GM20431 (cell line): ENCODE measurements around the gene TAF7L.
"Not testable (repeated sequence)": the region's sequence is repeated elsewhere in the genome, so short reads cannot be mapped to it uniquely, and the experiment has no call there.

Source experiments
- in situ Hi-C: fragments of 300-500 bp; cut with MseI, MboI; formaldehyde crosslinking; loops from one replicate; pipeline ENCODE4 v1.15.0; 2020; ENCODE audit warnings: low sequenced_read_pairs; ENCODE audit not compliant: unreplicated experiment

The TAF7L gene

GRCh38 chrX:101290957-101291603, at the start of gene TAF7L:
Gene TAF7L (minus strand): TSS chrX:101291334. CDS start chrX:101287543, 3,791 bp downstream.
- in situ Hi-C loops: no loop called here

- in situ Hi-C loops: no loop called here
These were observed 46.7 kb upstream of the TAF7L start for GRCh38 chrX:101337776-101338271.

- in situ Hi-C loops: not testable (repeated sequence)
These were observed 43.2 kb upstream of the TAF7L start for GRCh38 chrX:101334310-101334709.

- in situ Hi-C loops: not testable (repeated sequence)
These were observed 35.5 kb upstream of the TAF7L start for GRCh38 chrX:101326600-101326999.

- in situ Hi-C loops: no loop called here
These were observed 12.7 kb upstream of the TAF7L start for GRCh38 chrX:101303790-101304189.

GRCh38 chrX:101295603-101296002, 4.5 kb upstream of the TAF7L start:
- in situ Hi-C loops: not testable (repeated sequence)

- in situ Hi-C loops: no loop called here
These were observed 3.7 kb downstream of the TAF7L start for GRCh38 chrX:101287402-101287801.

- in situ Hi-C loops: no loop called here
These were observed 14.9 kb downstream of the TAF7L start for GRCh38 chrX:101276238-101276637.

GRCh38 chrX:101274198-101274597, 16.9 kb downstream of the TAF7L start:
- in situ Hi-C loops: no loop called here

GRCh38 chrX:101265869-101266428, 25.2 kb downstream of the TAF7L start:
- in situ Hi-C loops: no loop called here

GRCh38 chrX:101263766-101264165, 27.4 kb downstream of the TAF7L start:
- in situ Hi-C loops: no loop called here

GRCh38 chrX:101262590-101262989, 28.5 kb downstream of the TAF7L start:
- in situ Hi-C loops: no loop called here

- in situ Hi-C loops: no loop called here
These were observed 30.7 kb downstream of the TAF7L start for GRCh38 chrX:101260435-101260834.

GRCh38 chrX:101258259-101258581, 32.9 kb downstream of the TAF7L start:
- in situ Hi-C loops: no loop called here

GRCh38 chrX:101257448-101258258, 33.5 kb downstream of the TAF7L start:
- in situ Hi-C loops: no loop called here

- in situ Hi-C loops: no loop called here
These were observed 38.5 kb downstream of the TAF7L start for GRCh38 chrX:101252634-101253033.

GRCh38 chrX:101241531-101241930, 49.6 kb downstream of the TAF7L start:
- in situ Hi-C loops: no loop called here

GRCh38 chrX:101237041-101237440, 54.1 kb downstream of the TAF7L start:
- in situ Hi-C loops: no loop called here

GRCh38 chrX:101232316-101232715, 58.8 kb downstream of the TAF7L start:
- in situ Hi-C loops: no loop called here

- in situ Hi-C loops: no loop called here
These were observed 60.1 kb downstream of the TAF7L start for GRCh38 chrX:101231080-101231479.

- in situ Hi-C loops: no loop called here
These were observed 60.5 kb downstream of the TAF7L start for GRCh38 chrX:101230636-101231035.
